Measurements from ENCODE around the gene MYO1C. TPM values are rescaled to one million over a fixed set of nuclear protein-coding genes. Genes with fewer than 3 reads are reported as not detected.
A peak's percentile ranks its signal among the peaks of the same experiment; 100 is the strongest.

The MYO1C gene
- total RNA-seq, 2 donors from 2014 or later = 318 to 378 TPM

DNA sequence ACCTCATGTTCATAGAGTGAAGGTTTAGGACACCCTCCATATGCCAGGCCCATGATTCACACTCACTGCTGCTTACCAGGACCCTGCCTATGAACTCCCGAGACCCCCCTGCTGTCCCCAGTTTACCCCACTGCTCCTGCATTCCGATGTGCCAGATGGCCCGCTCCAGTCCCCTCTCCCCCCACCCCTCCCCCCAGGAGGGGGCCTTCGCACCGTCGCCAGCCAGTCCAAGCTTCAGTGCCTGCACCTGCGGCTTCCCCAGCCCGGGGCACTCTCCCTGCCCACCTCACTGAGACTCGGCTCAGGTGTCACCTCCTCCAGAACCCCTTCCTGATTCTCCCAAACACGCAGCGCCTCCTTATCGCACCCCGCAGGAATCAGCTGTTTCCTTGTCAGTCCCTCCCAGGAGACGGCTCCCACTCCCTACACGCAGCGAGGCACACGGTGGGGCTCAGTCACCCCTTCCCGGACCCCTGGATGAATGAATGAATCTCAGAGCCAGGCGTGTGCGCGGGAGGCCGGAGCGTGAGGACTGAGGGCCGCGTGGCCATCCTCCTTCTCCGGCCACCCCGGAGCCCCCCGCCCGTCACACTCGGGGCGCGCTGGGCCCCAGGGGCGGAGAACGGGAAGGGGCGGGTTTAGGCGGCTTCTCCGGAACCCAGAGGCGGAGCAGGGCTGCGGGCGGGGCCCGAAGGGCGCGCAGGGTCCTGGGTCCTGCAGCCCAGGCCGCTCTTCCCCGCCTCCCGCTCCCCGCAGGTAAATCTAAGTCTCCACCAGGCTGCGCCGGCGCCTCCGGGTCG is 1.6 kb downstream of the MYO1C start:
- DNase-seq (peak; percentile 79 to 85), ATAC-seq (peak; percentile 44)
- intact Hi-C loops (cut with DNase I, micrococcal nuclease) = no loop called here

DNA sequence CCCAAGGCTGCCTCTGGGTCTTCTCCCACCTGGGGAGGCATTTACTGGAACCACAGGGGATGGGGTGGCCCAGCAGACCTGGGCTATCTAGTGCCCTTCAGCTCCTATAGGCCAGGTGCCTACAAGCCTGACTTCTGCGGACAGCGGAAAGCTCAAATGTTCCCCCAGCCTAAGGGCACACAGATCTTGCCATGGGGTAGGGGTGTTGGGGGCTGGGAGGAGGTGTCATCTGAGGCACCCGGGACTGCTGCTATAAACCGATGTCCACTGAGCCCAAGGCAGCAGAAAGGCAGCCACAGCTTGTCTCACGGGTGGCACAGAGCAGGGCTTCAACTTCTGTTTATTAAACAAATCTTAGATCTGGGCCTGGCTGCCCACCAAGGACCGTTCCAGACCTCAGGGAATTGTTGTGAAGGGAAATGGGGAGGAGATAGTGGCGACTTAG is 3.6 kb downstream of the MYO1C start:
- DNase-seq (peak in 1 of 2 donors; percentile 38), ATAC-seq (no peak)
- intact Hi-C loops (cut with DNase I, micrococcal nuclease) = no loop called here

DNA sequence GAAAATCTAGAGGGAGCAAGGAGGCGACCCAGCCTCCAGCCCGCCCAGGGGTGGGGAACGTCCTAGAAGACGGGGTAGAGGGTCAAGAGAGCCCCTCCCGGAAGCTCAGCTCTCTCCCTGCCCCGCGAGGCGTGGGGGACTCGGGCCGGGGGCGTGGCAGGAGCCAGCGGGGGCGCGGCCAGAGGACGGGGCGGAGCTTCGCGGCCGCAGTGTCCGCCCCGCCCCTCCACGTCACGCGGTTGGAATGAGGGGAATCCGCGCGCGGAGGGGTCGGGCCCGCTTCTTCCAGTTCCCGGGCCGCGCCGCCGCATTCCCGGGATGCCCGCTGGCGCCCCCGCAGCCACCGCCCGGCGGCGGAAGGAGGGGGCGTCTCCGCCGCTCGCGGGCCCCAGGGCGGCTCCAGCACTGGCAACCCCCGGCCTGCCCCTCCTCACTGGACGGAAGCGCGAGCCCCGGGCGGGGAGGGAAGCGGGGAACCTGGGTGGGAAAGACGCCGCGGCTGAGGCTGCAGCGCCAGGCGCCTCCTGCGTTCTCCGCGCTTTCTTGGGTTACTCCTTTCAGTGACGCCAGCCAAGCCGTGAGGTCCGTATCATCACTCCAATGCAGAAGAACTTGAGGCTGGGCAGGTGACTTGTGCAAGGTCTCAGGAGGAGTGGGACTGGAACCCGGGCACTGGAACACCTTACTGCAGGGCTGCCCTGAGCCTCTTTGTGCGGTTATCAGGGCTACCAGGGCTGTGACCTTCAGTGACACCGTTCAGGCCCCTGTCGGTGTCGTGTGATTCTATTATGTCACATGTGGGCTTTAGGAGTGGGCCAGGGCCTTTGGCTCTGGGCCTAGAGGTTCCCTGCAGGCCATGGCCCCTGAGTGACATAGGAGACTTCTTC is 4.3 kb downstream of the MYO1C start:
- peak; percentile 79 to 92 for DNase-seq
- peak; percentile 48 for ATAC-seq
- intact Hi-C loops (cut with DNase I, micrococcal nuclease) = no loop called here

GRCh38 chr17:1486802-1487695 is 5.4 kb downstream of the MYO1C start:
- peak; percentile 53 for ATAC-seq
- intact Hi-C loops (cut with DNase I, micrococcal nuclease) = no loop called here
- DNase-seq = peak; percentile 92 to 93

GRCh38 chr17:1485423-1486376 is 6.8 kb downstream of the MYO1C start:
- DNase-seq (peak; percentile 77 to 84), ATAC-seq (peak; percentile 41)
- intact Hi-C loops (cut with DNase I, micrococcal nuclease) = no loop called here

DNA sequence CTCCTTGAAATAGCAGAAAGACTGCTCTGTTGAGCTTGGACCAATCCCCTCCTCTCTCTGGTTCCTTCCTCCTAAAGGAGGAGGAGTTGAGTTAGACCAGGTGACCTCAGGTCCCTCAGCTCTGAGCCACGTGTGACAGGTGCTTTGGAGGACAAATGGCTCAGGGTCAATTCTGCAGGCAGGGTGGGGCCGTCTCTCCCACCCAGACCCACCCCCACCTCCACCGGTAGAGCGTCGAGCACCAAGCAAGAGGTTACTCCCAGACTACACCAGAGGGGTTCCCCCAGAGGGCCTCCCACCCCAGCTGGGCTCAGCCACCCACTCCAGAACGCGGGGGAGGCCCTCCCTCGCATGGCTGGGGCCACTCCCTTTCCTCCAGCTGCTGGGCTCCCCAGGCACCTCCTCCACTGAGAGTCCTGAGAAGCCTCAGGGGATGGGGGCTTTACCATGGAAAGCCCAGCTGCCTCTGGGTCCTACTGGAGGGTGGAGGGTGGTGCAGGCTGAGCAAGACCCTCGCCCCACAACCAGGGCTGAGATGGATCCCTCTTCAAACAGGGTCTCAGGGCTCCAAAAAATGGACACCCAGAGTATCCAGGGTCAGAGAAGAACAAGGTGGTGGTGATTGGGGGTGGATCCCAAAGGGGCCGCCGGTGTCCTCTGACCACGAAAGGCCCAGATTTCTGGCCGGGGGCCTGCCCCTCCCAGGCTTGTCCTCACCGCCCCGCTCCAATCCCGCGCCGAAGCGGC is 7.6 kb downstream of the MYO1C start:
- DNase-seq (peak; percentile 72 to 84), ATAC-seq (peak; percentile 54)
- intact Hi-C loops (cut with DNase I, micrococcal nuclease) = no loop called here

- DNase-seq = peak; percentile 39 to 44
- intact Hi-C loops (cut with DNase I, micrococcal nuclease) = no loop called here
- ATAC-seq = no peak
Measured at GRCh38 chr17:1484060-1484535, 8.4 kb downstream of the MYO1C start.

GRCh38 chr17:1482680-1483079 is 9.8 kb downstream of the MYO1C start:
- ATAC-seq = no peak

GRCh38 chr17:1481736-1482135 is 10.8 kb downstream of the MYO1C start:
- no peak for ATAC-seq
- DNase-seq = no peak
- intact Hi-C loops (cut with DNase I, micrococcal nuclease) = no loop called here

More at GRCh38 chr17:1482680-1483079, 9.8 kb downstream of the MYO1C start:
- no peak for DNase-seq
- intact Hi-C loops (cut with DNase I, micrococcal nuclease) = no loop called here

GRCh38 chr17:1480747-1481465 is 11.6 kb downstream of the MYO1C start:
- no peak for DNase-seq
- intact Hi-C loops (cut with DNase I, micrococcal nuclease) = no loop called here
- no peak for ATAC-seq

- DNase-seq (no peak), ATAC-seq (no peak)
- intact Hi-C loops (cut with DNase I, micrococcal nuclease) = no loop called here
Measured at GRCh38 chr17:1478418-1478817, 14.1 kb downstream of the MYO1C start.

GRCh38 chr17:1475321-1475854 is 17.1 kb downstream of the MYO1C start:
- intact Hi-C loops (cut with DNase I, micrococcal nuclease) = no loop called here
- ATAC-seq = no peak
- DNase-seq = no peak

GRCh38 chr17:1474402-1475189 is 17.9 kb downstream of the MYO1C start:
- no peak for DNase-seq
- ATAC-seq = no peak
- intact Hi-C loops (cut with DNase I, micrococcal nuclease) = no loop called here

- intact Hi-C loops (cut with DNase I, micrococcal nuclease) = no loop called here
- DNase-seq (no peak), ATAC-seq (no peak)
Measured at GRCh38 chr17:1473841-1474240, 18.6 kb downstream of the MYO1C start.

- DNase-seq = no peak
- peak; percentile 24 for ATAC-seq
- intact Hi-C loops (cut with DNase I, micrococcal nuclease) = no loop called here
Measured at GRCh38 chr17:1473170-1473569, 19.3 kb downstream of the MYO1C start.
